ENCODE measurements around the gene UBC. TPM values are rescaled to one million over a fixed set of nuclear protein-coding genes. Genes with fewer than 3 reads are reported as not detected.

The UBC gene
- total and polyA plus RNA-seq, 9 of the 15 experiments (the other 6 are each of a cell fraction or from before 2014, with no cell fraction given), result 533 to 1,153 (median 813) TPM

DNA sequence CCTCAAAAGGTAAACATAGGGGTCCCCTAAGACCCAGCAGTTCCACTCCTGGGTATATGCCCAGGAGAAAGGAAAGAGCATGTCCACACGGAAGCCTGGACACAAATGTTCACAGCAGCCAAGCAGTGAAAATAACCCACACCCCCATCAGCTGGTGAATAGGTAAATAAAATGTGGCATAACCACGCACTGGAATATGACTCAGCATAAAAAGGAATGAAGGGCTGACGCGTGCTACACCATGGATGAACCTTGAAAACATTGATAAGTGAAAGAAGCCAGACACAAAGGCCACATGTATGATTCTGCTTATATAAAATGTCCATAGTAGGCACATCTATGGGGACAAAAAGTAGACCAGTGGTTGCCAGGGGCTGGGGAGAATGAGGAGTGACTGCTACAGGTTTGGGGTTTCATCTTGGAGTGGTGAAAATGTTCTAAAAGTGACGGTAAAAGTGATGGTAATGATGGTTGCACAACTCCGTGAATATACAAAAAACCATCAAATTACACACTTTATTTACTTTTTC lies 47.0 kb downstream of the UBC start (continued):
- TF ChIP-seq ZEB2 (IDR thresholded peaks at IDR 0.05), result peak; percentile 59; the same call in 1 of the 2 replicates
- TF ChIP-seq GATA2 (CRISPR knock-in tag; IDR thresholded peaks at IDR 0.05), result no peak
- no peak for TF ChIP-seq ZKSCAN3 (CRISPR knock-in tag; IDR thresholded peaks at IDR 0.05)
- TF ChIP-seq TAF7 (tag; IDR thresholded peaks at IDR 0.05), result peak; percentile 37; the same call in 1 of the 2 replicates
- no peak for TF ChIP-seq NFATC3 (IDR thresholded peaks at IDR 0.05)
- TF ChIP-seq, protein P1, sequence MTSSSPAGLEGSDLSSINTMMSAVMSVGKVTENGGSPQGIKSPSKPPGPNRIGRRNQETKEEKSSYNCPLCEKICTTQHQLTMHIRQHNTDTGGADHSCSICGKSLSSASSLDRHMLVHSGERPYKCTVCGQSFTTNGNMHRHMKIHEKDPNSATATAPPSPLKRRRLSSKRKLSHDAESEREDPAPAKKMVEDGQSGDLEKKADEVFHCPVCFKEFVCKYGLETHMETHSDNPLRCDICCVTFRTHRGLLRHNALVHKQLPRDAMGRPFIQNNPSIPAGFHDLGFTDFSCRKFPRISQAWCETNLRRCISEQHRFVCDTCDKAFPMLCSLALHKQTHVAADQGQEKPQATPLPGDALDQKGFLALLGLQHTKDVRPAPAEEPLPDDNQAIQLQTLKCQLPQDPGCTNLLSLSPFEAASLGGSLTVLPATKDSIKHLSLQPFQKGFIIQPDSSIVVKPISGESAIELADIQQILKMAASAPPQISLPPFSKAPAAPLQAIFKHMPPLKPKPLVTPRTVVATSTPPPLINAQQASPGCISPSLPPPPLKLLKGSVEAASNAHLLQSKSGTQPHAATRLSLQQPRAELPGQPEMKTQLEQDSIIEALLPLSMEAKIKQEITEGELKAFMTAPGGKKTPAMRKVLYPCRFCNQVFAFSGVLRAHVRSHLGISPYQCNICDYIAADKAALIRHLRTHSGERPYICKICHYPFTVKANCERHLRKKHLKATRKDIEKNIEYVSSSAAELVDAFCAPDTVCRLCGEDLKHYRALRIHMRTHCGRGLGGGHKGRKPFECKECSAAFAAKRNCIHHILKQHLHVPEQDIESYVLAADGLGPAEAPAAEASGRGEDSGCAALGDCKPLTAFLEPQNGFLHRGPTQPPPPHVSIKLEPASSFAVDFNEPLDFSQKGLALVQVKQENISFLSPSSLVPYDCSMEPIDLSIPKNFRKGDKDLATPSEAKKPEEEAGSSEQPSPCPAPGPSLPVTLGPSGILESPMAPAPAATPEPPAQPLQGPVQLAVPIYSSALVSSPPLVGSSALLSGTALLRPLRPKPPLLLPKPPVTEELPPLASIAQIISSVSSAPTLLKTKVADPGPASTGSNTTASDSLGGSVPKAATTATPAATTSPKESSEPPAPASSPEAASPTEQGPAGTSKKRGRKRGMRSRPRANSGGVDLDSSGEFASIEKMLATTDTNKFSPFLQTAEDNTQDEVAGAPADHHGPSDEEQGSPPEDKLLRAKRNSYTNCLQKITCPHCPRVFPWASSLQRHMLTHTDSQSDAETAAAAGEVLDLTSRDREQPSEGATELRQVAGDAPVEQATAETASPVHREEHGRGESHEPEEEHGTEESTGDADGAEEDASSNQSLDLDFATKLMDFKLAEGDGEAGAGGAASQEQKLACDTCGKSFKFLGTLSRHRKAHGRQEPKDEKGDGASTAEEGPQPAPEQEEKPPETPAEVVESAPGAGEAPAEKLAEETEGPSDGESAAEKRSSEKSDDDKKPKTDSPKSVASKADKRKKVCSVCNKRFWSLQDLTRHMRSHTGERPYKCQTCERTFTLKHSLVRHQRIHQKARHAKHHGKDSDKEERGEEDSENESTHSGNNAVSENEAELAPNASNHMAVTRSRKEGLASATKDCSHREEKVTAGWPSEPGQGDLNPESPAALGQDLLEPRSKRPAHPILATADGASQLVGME (CRISPR knock-in tag; IDR thresholded peaks at IDR 0.05), result 0 out of 2 replicates have a peak, but pooled peaks have one; percentile 31
- peak; percentile 69 for TF ChIP-seq CXXC5 (CRISPR knock-in tag; IDR thresholded peaks at IDR 0.05)
- TF ChIP-seq RBM34 (IDR thresholded peaks at IDR 0.05; ENCODE audit: borderline replicate concordance, insufficient read depth, low read length), result no peak
- no peak for TF ChIP-seq ZFP36 (IDR thresholded peaks at IDR 0.05; ENCODE audit: low read depth, low read length, partially characterized antibody)
- TF ChIP-seq HNRNPK (IDR thresholded peaks at IDR 0.05; ENCODE audit: low read depth, low read length, poor library complexity, severe bottlenecking), result no peak
- no peak for TF ChIP-seq ZC3H8 (IDR thresholded peaks at IDR 0.05)
- TF ChIP-seq, protein P2, sequence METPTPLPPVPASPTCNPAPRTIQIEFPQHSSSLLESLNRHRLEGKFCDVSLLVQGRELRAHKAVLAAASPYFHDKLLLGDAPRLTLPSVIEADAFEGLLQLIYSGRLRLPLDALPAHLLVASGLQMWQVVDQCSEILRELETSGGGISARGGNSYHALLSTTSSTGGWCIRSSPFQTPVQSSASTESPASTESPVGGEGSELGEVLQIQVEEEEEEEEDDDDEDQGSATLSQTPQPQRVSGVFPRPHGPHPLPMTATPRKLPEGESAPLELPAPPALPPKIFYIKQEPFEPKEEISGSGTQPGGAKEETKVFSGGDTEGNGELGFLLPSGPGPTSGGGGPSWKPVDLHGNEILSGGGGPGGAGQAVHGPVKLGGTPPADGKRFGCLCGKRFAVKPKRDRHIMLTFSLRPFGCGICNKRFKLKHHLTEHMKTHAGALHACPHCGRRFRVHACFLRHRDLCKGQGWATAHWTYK (CRISPR knock-in tag; IDR thresholded peaks at IDR 0.05), result peak; percentile 64; the same call in 1 of the 2 replicates
- no peak for TF ChIP-seq MED1 (CRISPR knock-in tag; IDR thresholded peaks at IDR 0.05; ENCODE audit: borderline replicate concordance)
- TF ChIP-seq ZNF175 (CRISPR knock-in tag; IDR thresholded peaks at IDR 0.05; ENCODE audit: low read depth), result 0 out of 2 replicates have a peak, but pooled peaks have one; percentile 4
- TF ChIP-seq, protein P3, sequence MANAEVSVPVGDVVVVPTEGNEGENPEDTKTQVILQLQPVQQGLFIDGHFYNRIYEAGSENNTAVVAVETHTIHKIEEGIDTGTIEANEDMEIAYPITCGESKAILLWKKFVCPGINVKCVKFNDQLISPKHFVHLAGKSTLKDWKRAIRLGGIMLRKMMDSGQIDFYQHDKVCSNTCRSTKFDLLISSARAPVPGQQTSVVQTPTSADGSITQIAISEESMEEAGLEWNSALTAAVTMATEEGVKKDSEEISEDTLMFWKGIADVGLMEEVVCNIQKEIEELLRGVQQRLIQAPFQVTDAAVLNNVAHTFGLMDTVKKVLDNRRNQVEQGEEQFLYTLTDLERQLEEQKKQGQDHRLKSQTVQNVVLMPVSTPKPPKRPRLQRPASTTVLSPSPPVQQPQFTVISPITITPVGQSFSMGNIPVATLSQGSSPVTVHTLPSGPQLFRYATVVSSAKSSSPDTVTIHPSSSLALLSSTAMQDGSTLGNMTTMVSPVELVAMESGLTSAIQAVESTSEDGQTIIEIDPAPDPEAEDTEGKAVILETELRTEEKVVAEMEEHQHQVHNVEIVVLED (CRISPR knock-in tag; IDR thresholded peaks at IDR 0.05), result no peak
- TF ChIP-seq, protein P4, sequence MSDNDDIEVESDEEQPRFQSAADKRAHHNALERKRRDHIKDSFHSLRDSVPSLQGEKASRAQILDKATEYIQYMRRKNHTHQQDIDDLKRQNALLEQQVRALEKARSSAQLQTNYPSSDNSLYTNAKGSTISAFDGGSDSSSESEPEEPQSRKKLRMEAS (CRISPR knock-in tag; IDR thresholded peaks at IDR 0.05), result no peak
- TF ChIP-seq, protein P5, sequence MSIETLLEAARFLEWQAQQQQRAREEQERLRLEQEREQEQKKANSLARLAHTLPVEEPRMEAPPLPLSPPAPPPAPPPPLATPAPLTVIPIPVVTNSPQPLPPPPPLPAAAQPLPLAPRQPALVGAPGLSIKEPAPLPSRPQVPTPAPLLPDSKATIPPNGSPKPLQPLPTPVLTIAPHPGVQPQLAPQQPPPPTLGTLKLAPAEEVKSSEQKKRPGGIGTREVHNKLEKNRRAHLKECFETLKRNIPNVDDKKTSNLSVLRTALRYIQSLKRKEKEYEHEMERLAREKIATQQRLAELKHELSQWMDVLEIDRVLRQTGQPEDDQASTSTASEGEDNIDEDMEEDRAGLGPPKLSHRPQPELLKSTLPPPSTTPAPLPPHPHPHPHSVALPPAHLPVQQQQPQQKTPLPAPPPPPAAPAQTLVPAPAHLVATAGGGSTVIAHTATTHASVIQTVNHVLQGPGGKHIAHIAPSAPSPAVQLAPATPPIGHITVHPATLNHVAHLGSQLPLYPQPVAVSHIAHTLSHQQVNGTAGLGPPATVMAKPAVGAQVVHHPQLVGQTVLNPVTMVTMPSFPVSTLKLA (conservative IDR thresholded peaks at IDR 0.05), result peak; percentile 74 to 85
- TF ChIP-seq KLF10 (CRISPR knock-in tag; IDR thresholded peaks at IDR 0.05), result no peak
- no peak for TF ChIP-seq HCFC1 (IDR thresholded peaks at IDR 0.05; ENCODE audit: low read depth, low read length)

Data from K562 (cell line).